Renal cortex interstitium (tissue), 11 donors: ENCODE results near the gene TMEM94. TPM values are rescaled to one million over a fixed set of nuclear protein-coding genes. Genes with fewer than 3 reads are reported as not detected.

ENCODE experiments used
- DNase-seq, 11 donors: peaks; one replicate each; pipeline ENCODE4 v3.0.0-alpha.2; 2013; ENCODE audit warnings: low read depth in 9 of 11, low spot score in 4 of 11; ENCODE audit errors: extremely low read depth in 1 of 11
- polyA plus RNA-seq, 3 donors: library from polyadenylated mRNA; unstranded; fragments of 120-200 nt; gene quantifications; one replicate each; pipeline ENCODE4 v1.2.1, GENCODE V29; 2013; ENCODE audit not compliant: insufficient read length in 3 of 3

The TMEM94 gene
- polyA plus RNA-seq, 3 donors, result 91.6 to 101 (median 96.7) TPM

GRCh38 chr17:75489511-75489955, 33.1 kb downstream of the TMEM94 start:
- DNase-seq, result no peak

GRCh38 chr17:75490173-75490743, 33.8 kb downstream of the TMEM94 start:
- DNase-seq, result no peak

- DNase-seq, result no peak
Observed at GRCh38 chr17:75490953-75491649, 34.7 kb downstream of the TMEM94 start.

GRCh38 chr17:75491680-75492079, 35.2 kb downstream of the TMEM94 start:
- DNase-seq, result no peak

- DNase-seq, result no peak
Observed at GRCh38 chr17:75492555-75493168, 36.2 kb downstream of the TMEM94 start.

GRCh38 chr17:75493476-75494129, 37.2 kb downstream of the TMEM94 start:
- no peak for DNase-seq

GRCh38 chr17:75494326-75494877, 38.0 kb downstream of the TMEM94 start:
- DNase-seq, result no peak

- DNase-seq, result no peak
Observed at GRCh38 chr17:75496005-75496404, 39.6 kb downstream of the TMEM94 start.

- no peak for DNase-seq
Observed at GRCh38 chr17:75498039-75498725, 41.7 kb downstream of the TMEM94 start.

- DNase-seq, result no peak
Observed at GRCh38 chr17:75498726-75499213, 42.3 kb downstream of the TMEM94 start.

- no peak for DNase-seq
Observed at GRCh38 chr17:75499313-75500022, 43.0 kb downstream of the TMEM94 start.

GRCh38 chr17:75500419-75501216, 44.2 kb downstream of the TMEM94 start:
- no peak for DNase-seq

GRCh38 chr17:75501378-75502071, 45.1 kb downstream of the TMEM94 start:
- DNase-seq, result no peak

GRCh38 chr17:75502072-75502720, 45.8 kb downstream of the TMEM94 start:
- no peak for DNase-seq

- no peak for DNase-seq
Observed at GRCh38 chr17:75502721-75503329, 46.4 kb downstream of the TMEM94 start.

- DNase-seq, result no peak
Observed at GRCh38 chr17:75503337-75503950, 47.0 kb downstream of the TMEM94 start.
